NOMO-1 (cell line): ENCODE results near the gene NT5DC1.

ENCODE experiments used
- DNase-seq, 2 experiments: peaks; one replicate each; lab custom pipeline; 2025; ENCODE audit not compliant: unreplicated experiment in 2 of 2; lab: John Stamatoyannopoulos, UW

The NT5DC1 gene

DNA sequence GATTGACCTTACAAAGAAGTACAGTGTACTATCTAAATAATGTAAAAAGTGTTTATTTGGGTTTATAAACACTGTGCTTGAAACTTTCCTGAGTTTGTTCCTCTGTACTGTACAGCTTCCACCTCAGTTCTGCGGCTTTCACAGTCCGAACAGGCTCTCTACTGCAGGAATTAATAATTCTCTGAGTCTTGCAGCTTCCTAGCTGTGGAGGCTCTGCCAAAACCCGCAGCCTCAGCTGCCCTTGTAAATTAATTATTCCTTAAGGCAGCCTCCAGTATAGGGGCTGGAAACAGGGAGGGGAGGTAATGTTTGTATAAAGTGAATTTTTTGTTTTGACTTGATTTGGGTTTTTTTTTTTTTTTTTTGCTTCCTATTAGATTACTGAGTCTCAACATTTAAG, 134.0 kb downstream of the NT5DC1 start:
- DNase-seq = no peak

GRCh38 chr6:116238083-116238482, 137.4 kb downstream of the NT5DC1 start:
- no peak for DNase-seq

DNA sequence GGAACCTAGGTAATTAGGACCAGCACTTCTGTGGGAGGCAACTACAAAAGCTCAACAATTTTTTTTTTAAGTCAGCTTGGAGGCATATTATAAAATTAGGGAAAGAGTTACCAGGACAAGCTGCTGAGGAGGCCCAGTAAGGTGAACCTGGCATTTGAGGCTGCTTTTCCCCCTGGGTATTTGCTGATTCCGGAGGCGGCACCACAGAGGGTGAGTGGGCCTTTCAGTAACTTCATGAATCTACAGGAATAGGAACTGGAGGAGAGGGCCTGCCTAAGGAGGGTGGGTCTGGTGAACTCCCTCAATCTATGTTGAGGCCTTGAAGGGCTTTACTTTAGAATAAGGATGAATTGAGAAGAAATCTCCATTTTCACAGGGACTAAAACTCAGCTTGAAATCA, 138.6 kb downstream of the NT5DC1 start:
- no peak for DNase-seq

- no peak for DNase-seq
Observed at GRCh38 chr6:116239856-116240255, 139.2 kb downstream of the NT5DC1 start.

GRCh38 chr6:116244284-116244683, 143.6 kb downstream of the NT5DC1 start:
- no peak for DNase-seq

- DNase-seq = no peak
Observed at GRCh38 chr6:116246089-116246488, 145.4 kb downstream of the NT5DC1 start.

DNA sequence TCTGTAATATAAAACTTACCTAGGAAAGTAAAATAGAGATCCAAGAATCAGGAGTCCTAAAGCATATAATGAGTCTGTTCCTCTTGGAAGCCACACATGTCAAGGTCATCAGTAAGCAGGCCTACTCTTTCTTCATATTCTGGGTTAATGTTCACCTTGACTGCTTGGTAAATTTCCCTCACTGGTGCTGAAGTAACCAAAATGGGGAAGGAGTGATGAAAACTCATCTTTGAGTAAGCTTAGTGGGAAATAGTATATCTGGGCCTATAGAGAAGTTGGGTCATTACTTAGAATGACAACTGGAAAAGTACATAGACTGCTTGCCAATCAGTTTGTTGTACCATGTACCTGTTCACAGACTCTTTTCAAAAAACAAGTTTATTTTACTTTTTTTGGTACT, 146.6 kb downstream of the NT5DC1 start:
- no peak for DNase-seq

DNA sequence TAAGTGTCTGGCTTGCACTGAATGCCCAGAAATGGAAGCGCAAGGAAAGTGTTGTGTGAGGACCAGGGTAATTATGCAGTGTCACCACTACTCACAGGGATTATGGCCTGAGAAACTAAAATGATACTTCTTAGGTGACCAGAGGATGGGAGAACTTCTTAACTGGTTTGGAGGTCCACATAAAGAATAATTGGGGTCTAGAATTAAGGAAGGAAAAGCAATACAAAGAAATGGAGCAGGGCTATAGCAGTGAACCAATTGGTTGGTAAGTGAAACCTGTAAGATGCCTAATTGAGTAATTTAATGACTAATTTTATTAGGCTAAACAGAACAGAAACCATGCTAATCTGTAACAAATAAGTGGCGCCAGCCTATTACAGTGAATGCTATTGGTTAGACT, 147.9 kb downstream of the NT5DC1 start:
- no peak for DNase-seq

DNA sequence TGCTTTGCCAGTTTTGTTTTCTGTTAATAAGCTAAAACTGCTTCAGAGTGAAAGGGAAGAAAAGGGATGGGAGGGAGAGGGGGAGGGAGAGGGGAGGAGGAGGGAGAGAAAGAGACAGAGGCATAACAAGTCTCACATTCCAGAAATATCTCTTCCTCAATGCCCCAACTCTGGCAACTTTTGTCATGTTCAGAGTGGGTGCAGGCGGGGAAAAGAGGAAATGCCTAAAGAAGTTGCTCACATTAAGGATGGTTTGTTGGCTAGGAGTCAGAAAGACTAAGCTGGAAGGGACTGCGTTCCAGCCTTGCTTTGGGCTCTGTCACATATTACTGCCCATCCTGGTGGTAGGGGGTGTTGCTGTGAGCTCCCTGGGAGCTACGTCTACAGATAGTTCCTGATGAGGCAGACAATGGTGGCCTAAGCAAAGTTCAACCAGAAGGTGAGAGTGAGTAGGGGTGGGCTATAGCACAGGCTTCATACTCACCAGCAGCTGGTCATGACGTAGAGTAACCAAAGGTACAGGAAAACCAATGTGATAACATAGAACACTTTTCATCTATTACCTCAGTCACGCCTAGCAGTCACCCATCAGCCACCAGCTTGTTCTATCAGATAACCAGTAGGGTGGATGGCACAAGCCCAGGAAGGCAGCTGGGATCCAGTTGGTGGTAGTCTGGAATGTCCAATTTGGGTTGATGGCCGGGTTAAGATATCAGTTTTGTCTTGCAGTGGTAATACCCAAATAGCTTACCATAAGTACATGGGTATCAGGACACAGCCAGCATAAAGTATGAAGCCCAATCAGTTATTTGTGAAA, 151.1 kb downstream of the NT5DC1 start:
- no peak for DNase-seq

GRCh38 chr6:116253188-116253504, 152.5 kb downstream of the NT5DC1 start:
- DNase-seq = no peak

DNA sequence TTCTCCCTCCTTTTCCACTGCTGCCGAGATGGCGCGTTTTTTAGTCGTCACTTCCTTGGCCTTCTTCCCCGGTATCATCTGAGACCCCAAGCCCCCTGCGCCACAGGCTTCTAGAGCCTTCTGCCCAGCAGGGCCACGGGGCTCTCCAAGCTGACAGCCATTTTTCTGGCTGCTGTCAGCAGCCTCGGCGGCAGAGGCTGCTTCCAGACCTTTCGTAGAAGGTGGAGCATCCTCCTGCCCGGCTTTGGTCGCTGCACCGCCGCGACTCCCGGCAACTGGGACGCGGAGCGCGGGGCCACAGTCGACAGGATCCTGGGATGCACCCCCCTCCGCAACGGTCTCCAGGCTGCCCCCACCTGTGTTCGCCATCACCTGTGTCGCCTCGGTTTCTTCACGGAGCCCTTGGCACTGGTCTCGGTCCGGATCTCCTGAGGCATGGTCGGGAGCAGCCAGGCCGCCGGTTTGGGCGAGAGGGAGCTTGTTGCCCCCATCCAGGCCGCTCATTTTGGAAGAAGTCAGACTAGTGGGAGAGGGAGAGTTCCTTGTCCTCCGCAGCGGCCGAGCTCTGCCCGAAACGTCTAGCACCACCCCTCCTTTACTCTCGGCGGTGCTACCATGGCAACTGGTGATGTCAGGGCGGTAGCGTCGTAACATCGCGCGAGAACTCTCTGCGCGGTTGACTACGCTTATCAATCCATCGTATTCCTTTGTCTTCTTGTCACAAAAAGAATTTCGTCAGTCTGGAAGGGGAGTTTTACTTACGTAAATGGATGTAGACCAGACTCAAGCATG, 153.0 kb downstream of the NT5DC1 start, which contains the start of gene TSPYL4:
TSPYL4 (minus strand) TSS at position 571 of the 792 bp plus-strand sequence; CDS start at position 504, 67 bp downstream.
- DNase-seq = peak; percentile 88 to 90

DNA sequence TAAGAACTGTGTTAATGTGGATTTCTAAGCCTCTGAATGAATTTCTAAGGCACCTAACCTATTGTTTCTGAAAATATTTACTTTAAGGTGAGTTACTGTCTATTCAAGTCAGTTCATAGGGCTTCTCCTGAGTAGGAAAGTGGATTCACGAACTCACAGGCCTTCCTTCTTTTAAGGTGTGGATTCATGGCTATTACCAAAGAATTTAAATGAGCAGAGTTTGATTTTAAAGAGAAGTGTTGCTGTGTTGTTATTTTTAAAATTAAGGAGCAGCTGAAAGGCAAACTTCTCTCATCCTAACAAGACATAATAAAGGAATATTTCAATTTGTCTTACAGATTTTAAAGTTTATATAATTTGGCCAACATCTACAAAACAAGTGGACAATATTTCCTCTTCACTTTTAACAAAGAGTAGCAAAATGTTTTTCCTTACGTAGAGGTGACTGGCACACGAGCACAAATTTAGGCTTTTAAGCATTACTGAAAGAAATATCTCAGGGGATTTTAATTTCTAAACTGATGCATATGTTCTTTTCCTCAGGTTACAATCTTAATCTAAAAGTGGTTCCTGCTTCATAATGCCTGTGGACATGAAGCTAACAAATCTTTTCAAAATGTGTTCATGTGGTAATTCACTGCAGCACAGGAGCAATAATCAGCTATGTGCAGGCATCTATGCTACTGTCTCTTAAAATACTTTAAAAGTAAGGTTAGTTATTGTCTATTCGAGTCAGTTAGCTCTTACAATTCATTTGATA, 153.8 kb downstream of the NT5DC1 start:
- no peak for DNase-seq

- DNase-seq = no peak
Observed at GRCh38 chr6:116255246-116255800, 154.7 kb downstream of the NT5DC1 start.

GRCh38 chr6:116256694-116257093, 156.0 kb downstream of the NT5DC1 start:
- no peak for DNase-seq

GRCh38 chr6:116258520-116258919, 157.9 kb downstream of the NT5DC1 start:
- no peak for DNase-seq

- DNase-seq = no peak
Observed at GRCh38 chr6:116263353-116263752, 162.7 kb downstream of the NT5DC1 start.

DNA sequence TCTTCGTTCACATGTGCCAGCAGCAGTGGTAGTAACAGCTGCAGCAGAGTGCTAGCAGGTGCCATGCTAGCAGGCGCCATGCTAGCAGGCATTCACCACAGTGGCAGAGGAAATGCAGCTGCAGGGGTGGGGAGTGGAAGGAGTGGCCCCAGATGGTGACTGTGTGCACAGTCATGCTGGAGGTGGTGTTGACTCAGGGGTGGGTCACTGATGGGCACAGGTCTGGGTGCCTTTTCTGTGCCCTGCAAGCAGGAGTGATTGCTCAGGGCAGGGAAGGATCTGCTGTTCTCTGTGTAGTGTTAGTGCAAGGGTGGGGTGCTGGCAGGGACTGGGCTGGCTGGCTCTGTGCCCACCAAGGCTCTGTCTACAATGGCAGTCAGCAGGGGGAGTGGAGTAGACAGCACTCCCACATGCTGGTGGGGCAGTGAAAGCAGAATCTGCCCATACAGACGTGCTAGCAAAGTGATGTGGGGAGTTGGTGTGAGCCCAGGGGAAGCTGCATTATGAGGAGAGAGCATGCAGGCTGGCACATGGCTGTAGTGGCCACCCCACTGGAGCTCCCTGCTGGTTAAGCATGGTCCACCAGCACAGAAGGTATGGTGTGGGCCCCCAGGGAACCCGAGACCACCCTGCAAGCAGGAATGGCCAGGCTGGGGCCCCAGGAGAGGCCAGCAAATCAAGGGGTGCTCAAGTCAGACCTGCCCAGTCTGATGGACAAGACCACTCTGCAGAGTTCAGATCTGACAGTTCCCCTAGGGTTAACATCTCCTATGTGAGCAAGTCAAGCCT, 164.6 kb downstream of the NT5DC1 start:
- DNase-seq = no peak

- DNase-seq = no peak
Observed at GRCh38 chr6:116266803-116267202, 166.2 kb downstream of the NT5DC1 start.

DNA sequence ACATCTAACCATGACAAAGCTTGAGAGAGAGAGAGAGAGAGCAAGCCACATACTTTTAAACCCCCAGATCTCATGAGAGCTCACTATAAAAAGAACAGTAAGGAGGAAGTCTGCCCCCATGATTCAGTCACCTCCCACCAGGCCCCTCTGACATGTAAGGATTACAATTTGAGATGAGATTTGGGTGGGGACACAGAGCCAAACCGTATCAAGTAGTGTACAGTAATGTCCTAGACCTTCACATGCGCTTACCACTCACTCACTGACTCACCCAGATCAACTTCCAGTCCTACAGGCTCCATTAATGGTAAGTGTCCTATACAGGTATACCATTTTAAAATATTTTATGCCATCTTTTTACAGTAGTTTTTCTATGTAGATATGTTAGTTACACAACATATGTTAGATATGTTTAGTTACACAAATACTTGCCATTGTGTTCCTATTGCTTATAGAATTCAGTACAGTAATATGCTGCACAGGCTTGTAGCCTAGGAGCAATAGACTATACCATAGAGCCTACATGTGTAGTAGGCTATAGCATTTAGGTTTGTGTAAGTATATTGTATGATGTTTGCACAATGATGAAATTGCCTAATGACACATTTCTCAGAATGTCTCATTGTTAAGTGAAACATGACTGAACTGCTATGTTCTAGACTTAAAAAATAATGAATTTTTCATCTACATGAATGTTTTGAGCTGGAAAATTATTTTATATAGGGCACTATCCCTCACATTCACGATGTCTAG, 167.4 kb downstream of the NT5DC1 start:
- no peak for DNase-seq
